Measurements from ENCODE around the gene RTL1. TPM values are rescaled to one million over a fixed set of nuclear protein-coding genes. Genes with fewer than 3 reads are reported as not detected.

RTL1 gene
- total RNA-seq, 1 experiment from 2014 or later: not detected

DNA sequence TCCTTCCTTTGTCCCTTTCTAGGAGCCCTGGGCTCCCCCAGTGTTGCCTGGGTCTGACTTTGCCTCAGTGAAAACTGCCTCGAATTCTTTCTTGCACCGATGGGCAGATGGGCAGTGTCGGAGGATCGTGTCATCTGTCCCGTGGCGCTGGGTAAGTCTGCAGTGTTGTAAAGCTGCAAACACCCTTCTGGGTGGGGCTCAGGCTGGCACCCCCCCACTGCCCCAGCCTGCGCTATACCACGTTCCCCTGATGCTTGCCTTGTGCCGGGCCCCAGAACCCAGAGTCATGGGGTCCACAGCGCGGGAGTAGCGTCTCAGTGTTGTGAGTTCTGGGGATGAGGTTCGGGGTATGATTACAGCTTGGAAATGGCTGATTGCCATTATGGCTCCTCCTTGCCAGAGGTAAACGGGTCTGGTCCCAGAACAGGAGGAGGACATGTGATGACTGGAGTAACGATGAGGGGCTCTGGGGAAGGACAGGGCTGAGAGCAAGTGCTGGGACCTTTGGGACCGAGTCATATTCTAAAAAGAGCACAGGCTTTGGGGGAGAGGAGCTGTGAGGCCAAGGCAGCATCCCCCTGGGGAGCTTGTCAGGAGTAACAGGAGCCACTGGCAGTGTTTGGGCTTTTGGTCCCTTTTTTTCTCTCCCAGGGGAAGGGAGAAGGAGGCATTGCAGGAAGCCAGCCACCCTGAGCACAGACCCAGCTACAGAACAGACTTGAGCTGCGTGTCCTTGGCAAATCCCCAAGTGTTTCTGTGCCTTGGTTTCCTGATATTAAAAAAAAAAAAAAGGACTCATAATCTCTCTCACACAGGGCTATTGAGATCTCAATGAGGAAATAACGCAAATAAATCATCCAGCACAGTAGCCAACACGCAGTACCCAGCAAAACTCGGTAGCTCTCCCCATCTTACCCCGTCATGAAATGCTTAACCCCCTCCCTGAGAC lies 4.3 kb downstream of the RTL1 start:
- no peak for DNase-seq (ENCODE audit: low spot score)

DNA sequence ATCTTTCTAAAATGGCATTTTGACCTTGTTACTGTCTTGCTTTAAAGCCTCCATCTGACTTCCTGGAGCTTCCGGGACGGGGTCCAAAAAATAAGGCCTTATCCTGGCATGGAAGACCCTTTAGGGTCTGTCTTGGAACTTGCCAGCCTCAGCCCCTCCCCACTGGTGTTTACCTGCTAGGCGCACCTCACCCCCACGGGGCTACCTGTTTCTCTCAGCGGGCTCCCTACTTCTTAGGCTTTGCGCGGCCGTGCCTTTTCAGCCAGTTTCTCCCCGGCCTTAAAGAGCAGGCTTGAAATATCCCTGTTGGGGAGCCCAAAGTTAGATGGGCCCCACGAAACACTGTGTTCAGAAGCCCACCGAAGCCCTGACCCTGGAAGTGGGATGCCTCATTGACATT lies 5.1 kb downstream of the RTL1 start:
- no peak for DNase-seq (ENCODE audit: low spot score)

DNA sequence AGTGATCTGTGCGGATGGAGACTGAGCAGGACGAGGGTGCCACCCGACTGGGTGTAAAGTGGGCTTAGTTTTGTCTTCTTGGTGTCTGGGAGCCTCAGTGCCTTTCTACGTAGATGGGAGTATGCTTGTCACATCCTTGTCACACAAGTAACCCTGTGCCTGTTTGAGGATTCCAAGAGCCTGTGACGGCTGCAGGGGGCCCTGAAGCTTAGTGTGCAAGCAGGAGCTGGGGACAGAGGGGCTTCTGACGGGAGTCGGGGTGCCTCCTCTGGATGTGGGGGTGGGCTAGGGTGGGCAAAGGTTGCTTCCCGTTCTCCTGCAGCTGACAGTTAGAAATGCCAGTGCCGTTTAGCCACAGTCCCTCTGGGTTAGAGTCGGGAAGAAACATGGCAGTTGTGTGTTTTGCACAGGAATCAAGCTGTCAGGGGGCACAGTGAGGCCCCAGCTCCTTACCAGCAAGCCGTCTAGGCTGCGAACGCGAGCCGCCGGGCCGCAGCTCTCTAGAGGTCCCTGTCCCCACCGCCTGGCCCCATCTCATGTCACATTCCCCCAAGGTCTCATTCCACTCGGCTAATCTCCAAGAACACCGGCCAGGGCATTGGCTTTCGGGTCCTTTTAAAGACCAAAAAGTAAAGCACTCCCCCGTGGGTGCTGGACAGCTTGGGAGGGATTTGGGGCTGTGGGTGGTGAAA lies 7.0 kb downstream of the RTL1 start:
- DNase-seq (ENCODE audit: low spot score): no peak

GRCh38 chr14:100895411-100895810 lies 8.1 kb downstream of the RTL1 start:
- DNase-seq (ENCODE audit: low spot score): no peak

- DNase-seq (ENCODE audit: low spot score): no peak
Observed at GRCh38 chr14:100894416-100894815, 9.1 kb downstream of the RTL1 start.

- DNase-seq (ENCODE audit: low spot score): no peak
Observed at GRCh38 chr14:100893760-100894159, 9.8 kb downstream of the RTL1 start.

GRCh38 chr14:100893228-100893601 lies 10.3 kb downstream of the RTL1 start:
- DNase-seq (ENCODE audit: low spot score): no peak

DNA sequence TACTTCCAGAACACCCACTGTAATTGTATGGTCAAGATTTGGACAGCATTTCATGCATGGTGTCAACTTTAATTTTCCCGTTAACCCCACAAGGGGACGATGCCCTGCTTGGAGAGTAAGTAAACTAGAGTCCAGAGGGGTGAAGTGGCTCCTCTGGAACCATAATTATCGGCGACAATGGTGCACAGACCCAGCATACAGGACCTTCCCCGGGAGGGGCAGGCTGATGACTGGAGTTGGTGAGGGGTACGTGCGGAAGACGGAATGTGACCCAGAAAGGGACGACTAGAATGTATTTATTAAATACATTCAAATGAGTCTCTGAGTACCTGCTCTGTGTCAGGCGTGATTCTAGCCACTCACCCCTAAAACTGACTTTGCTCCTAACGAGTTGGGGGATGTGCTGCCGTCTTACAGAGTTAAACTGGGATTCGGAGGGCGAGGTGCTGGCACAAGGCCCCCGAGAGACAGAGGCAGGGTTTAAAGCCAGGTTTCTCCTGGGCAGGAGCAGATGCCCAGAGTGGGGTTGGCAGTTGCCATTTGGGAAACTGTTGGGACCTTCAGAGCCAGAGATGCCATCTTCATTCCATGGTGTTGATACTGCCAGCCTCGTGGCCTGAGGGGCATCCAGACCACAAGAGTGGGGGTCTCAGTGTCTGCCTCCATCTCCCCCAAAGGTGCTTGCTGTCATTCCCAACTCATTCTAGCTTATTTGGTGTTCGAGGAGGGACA lies 10.9 kb downstream of the RTL1 start:
- DNase-seq (ENCODE audit: low spot score): no peak

GRCh38 chr14:100891501-100892445 lies 11.7 kb downstream of the RTL1 start:
- DNase-seq (ENCODE audit: low spot score): no peak

DNA sequence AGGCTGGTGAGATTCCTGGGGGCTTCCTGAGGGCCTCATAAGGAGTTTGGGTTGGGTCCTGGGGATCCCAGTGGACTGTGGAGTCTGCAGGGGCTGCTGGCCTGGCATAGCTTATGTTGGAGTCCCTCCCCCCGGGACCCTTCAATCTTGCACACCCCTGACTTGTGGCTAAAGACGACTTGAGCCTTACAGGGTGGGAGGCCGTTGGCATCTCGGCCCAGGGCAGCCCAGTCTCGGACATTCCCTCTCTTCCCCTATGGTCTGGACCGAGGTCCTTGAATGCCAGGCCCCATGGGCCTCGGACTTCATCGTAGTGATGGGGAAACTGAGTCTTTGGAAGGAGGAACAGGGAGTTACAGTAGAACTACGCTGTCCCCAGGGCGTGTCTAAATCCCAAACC lies 12.5 kb downstream of the RTL1 start:
- DNase-seq (ENCODE audit: low spot score): no peak

DNA sequence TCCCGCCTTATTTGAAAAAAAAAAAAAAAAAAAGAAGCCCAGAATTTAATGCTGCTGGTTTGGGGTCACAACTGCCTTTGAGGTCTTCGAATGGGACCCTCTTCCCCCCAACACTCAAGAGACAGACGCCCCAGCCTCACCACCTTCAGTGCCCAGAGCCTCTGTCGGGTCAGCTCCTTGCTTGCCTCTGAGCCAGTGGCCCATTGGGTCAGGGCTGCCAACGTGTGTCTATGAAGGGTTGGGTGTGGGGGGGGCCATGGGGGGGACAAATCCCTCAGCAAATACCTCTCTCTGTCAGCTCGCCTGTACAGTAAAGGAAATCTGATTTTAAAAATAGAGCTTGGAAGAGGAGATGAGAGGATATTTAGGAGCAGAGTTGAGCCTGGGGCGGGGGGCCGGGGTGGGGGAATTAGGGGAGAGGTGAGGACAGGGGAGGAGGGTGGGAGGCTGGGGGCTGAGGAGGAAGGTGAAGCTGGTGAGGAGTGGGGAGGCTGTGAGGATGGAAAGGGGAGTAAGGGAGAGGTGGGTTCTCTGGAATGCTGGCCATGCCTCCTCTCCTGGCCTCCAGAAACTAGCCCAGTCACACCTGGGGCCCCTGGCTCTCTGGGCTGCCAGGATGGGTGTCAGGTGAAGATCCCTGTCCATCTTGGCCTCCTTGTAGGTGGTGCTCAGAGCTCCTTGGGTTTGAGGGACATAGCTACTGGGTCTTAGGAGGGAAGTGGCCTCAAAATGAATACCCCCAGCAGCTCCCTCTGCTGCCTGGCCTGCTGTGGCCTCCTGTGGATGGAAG lies 13.3 kb downstream of the RTL1 start:
- no peak for DNase-seq (ENCODE audit: low spot score)

DNA sequence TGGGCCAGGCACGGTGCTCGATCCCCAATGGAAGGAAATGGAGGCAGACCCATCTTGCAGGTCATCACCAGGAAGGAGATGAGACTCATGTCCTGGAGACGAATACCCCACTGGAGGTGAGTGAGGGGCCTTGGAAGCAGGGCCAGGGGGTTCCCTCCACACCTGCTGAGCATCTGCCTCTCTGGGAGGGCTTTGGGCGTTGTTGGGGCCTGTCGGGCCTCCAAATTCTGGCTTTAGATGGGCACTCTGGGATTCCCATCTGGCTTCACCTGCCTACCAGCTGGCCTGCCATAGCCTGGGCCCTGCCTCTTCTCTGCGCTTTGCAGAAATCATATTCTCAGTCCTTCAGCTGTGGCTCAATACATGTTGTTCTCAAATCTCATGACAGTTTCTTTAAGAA lies 13.9 kb downstream of the RTL1 start:
- no peak for DNase-seq (ENCODE audit: low spot score)

- no peak for DNase-seq (ENCODE audit: low spot score)
Observed at GRCh38 chr14:100888789-100889315, 14.7 kb downstream of the RTL1 start.

GRCh38 chr14:100887728-100888335 lies 15.7 kb downstream of the RTL1 start:
- no peak for DNase-seq (ENCODE audit: low spot score)

GRCh38 chr14:100885617-100886016 lies 17.9 kb downstream of the RTL1 start:
- DNase-seq (ENCODE audit: low spot score): no peak

DNA sequence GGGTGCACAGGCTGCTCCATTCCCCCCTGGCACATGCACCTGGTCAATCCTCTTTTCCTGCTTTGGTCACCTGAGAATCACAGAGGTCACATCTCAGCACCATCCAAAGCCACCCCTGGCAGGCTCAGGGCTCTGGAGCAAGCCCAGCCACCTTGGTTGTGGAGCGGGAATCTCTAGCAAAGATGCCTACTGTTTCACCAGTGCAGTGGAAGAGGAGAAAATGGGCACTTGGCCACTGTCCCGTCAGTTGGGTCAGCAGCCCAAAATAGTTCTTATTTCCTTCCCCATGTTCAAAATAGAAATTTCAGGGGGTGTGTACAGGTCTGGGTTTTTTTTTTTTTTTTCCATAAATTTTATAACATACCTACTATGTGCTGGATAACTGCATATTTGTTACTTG lies 18.3 kb downstream of the RTL1 start:
- DNase-seq (ENCODE audit: low spot score): no peak

GRCh38 chr14:100884456-100884855 lies 19.1 kb downstream of the RTL1 start:
- no peak for DNase-seq (ENCODE audit: low spot score)

GRCh38 chr14:100883789-100884101 lies 19.8 kb downstream of the RTL1 start:
- no peak for DNase-seq (ENCODE audit: low spot score)

- no peak for DNase-seq (ENCODE audit: low spot score)
Observed at GRCh38 chr14:100882991-100883788, 20.3 kb downstream of the RTL1 start.

Data from H4 (cell line).